Duodenal mucosa (tissue), 2 donors: ENCODE measurements around the gene NPHP1.
"Not testable (repeated sequence)": the region's sequence is repeated elsewhere in the genome, so short reads cannot be mapped to it uniquely, and the experiment has no call there.

Source experiments
- H3K27ac ChIP-seq: one replicate; pipeline ENCODE4 v1.7.0; 2013; ENCODE audit warnings: low read depth, low read length
- H3K27me3 ChIP-seq, 2 donors: one replicate each; pipeline ENCODE4 v1.7.0; 2013; ENCODE audit warnings: low read length in 2 of 2, control low read depth in 1 of 2; ENCODE audit not compliant: insufficient read depth in 2 of 2, control insufficient read depth in 1 of 2
- H3K36me3 ChIP-seq, 2 donors: one replicate each; pipeline ENCODE4 v1.7.0; 2013; ENCODE audit warnings: low read length in 2 of 2, control low read depth in 1 of 2; ENCODE audit not compliant: insufficient read depth in 2 of 2, control insufficient read depth in 1 of 2
- H3K4me1 ChIP-seq, 2 donors: one replicate each; pipeline ENCODE4 v1.7.0; 2013; ENCODE audit warnings: low read length in 2 of 2, control low read depth in 1 of 2; ENCODE audit not compliant: insufficient read depth in 2 of 2, control insufficient read depth in 1 of 2
- H3K4me3 ChIP-seq, 2 donors: one replicate each; pipeline ENCODE4 v1.7.0; 2013; ENCODE audit warnings: low read length in 2 of 2, low read depth in 1 of 2
- H3K9ac ChIP-seq, 2 donors: one replicate each; pipeline ENCODE4 v1.7.0; 2013; ENCODE audit warnings: low read length in 2 of 2, low read depth in 1 of 2
- H3K9me3 ChIP-seq, 2 donors: one replicate each; pipeline ENCODE4 v1.7.0; 2013; ENCODE audit warnings: low read length in 2 of 2, control low read depth in 1 of 2; ENCODE audit not compliant: control insufficient read depth in 1 of 2

The NPHP1 gene

GRCh38 chr2:110120171-110121051 lies 84.4 kb downstream of the NPHP1 start:
- Histone ChIP-seq H3K27ac (no peak overlapping the region), H3K4me3 (no peak overlapping the region), H3K36me3 (no peaks in the 10 kb centered on the region), H3K9ac (no peak overlapping the region), H3K9me3 (no peaks in the 10 kb centered on the region), H3K4me1 (peaks cover 24% of the 10 kb centered on the region in 2 donors), H3K27me3 (peaks cover 5 to 6% of the 10 kb centered on the region in 2 donors)

GRCh38 chr2:110116033-110116710 lies 88.6 kb downstream of the NPHP1 start:
- peaks cover 24% of the 10 kb centered on the region in 2 donors for H3K4me1 ChIP-seq
- H3K36me3 ChIP-seq, result no peaks in the 10 kb centered on the region
- peak overlapping the region; percentile 94 for H3K27ac ChIP-seq
- peaks cover 5 to 6% of the 10 kb centered on the region in 2 donors for H3K27me3 ChIP-seq
- H3K4me3 ChIP-seq, result peak overlapping the region; percentile 67 to 81
- peak overlapping the region; percentile 78 to 94 for H3K9ac ChIP-seq
- H3K9me3 ChIP-seq, result no peaks in the 10 kb centered on the region

DNA sequence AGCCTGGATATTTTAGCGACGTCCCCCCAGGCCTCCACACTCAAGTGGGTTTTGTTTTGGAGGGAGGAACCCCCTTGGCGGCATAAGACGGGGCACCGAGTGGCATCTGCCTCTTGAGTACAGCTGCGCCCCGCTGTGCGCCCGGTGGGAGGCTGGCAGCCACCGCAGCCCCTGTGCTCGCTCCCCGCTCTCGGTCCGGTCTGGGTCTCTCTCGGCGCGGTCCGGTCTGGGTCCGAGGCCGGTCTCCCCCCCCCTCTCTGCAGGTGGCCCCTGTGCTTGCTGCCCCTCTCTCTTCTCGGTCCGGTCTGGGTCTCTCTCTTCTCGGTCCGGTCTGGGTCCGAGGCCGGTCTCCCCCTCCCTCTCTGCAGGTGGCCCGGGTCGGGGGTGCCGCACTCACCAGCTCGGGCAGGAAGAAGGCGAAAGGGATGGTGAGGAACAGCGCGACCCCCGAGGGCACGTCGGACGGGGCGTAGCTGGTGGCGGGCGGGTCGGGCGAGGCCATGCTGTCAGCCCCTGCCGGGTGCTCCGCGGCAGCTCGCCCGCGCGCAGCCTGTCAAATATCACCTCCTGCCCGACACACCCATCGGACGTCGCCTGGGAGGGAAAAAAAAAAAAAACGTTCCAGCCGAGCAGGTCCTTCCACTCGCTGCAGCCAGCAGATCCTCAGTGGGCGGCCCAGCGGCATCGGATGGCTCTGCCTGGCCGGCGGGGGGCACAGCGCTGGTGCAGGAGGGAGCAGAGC lies 89.4 kb downstream of the NPHP1 start, which contains the start of gene MALL:
MALL (minus strand) TSS at position 532 of the 742 bp plus-strand sequence; CDS start at position 502, 30 bp downstream.
- Histone ChIP-seq H3K36me3 (no peaks in the 10 kb centered on the region), H3K9ac (peak within 1 kb of the TSS; percentile 78 to 94), H3K27ac (peak within 1 kb of the TSS; percentile 94), H3K4me3 (peak within 1 kb of the TSS; percentile 67 to 81), H3K9me3 (no peaks in the 10 kb centered on the region), H3K27me3 (peaks cover 5 to 6% of the 10 kb centered on the region in 2 donors), H3K4me1 (peaks cover 20 to 24% of the 10 kb centered on the region in 2 donors)

GRCh38 chr2:110114831-110115255 lies 90.0 kb downstream of the NPHP1 start:
- peak overlapping the region; percentile 67 to 81 for H3K4me3 ChIP-seq
- H3K27ac ChIP-seq, result peak overlapping the region; percentile 94
- H3K9me3 ChIP-seq, result no peaks in the 10 kb centered on the region
- peaks cover 5 to 6% of the 10 kb centered on the region in 2 donors for H3K27me3 ChIP-seq
- peaks cover 14 to 19% of the 10 kb centered on the region in 2 donors for H3K4me1 ChIP-seq
- H3K9ac ChIP-seq, result peak overlapping the region; percentile 78 to 94
- no peaks in the 10 kb centered on the region for H3K36me3 ChIP-seq

GRCh38 chr2:110113961-110114591 lies 90.7 kb downstream of the NPHP1 start:
- H3K4me3 ChIP-seq, result peak overlapping the region; percentile 67 to 81
- no peaks in the 10 kb centered on the region for H3K9me3 ChIP-seq
- H3K4me1 ChIP-seq, result peaks cover 12 to 14% of the 10 kb centered on the region in 2 donors
- H3K27me3 ChIP-seq, result peaks cover 5 to 6% of the 10 kb centered on the region in 2 donors
- H3K9ac ChIP-seq, result peak overlapping the region; percentile 78 to 94
- no peaks in the 10 kb centered on the region for H3K36me3 ChIP-seq
- peak overlapping the region; percentile 94 for H3K27ac ChIP-seq

DNA sequence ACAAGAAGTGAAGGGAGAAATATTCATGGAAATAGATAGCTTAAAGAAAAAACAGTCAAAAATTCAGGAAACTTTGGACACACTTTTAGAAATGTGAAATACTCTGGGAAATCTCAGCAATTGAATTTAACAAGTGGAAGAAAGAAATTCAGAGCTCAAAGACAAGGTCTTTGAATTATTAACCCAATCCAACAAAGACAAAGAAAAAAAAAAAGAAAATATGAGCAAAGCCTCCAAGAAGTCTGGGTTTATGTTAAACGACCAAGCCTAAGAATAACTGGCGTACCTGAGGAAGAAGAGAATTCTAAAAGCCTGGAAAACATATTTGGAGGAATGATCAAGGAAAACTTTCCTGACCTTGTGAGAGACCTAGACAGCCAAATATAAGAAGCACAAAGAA lies 96.5 kb downstream of the NPHP1 start:
- not testable (repeated sequence) for H3K9me3 ChIP-seq, H3K4me3 ChIP-seq, H3K36me3 ChIP-seq, H3K27me3 ChIP-seq
- Histone ChIP-seq H3K4me1 (peaks cover 32 to 33% of the 10 kb centered on the region in 2 donors), H3K27ac (peak overlapping the region; percentile 74), H3K9ac (peak overlapping the region in 1 of 2 donors; percentile 57)

DNA sequence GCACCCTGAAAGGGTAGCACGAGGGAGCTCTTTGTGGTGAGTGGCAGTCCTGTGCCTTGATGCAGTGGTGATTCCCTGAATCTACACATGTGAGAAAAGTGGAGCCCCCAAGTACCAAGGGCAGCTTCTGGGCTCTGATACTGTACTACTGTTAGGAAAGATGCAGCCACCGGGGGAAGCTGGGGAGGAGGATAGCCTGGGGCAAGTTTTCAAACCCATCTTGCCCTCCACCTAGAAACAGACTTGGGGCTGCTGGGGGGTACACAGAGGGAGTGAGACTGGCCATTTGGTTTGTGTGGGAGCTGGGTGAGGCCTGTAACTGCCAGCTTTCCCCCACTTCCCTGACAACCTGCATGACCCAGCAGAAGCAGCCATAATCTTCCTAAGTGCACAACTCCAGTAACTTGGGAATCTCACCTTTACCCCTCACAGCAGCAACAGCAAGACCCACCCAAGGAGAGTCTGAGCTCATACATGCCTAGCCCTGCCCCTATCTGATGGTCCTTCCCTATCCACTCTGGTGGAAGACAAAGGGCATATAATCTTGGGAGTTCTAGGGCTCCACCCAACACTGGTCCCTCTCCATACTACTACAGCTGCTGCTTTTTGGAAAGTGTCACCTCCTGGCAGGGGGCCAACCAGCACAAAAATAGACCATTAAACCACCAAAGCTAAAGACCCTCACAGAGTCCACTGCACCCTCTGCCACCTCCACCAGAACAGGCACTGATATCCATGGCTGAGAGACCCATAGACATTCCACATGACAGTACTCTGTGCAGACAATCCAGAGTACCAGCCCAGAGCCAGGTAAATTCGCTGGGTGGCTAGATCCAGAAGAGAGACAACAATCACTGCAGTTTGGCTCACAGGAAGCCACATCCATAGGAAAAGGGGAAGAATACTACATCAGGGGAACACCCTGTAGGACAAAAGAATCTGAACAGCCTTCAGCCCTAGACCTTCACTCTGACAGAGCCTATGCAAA lies 97.4 kb downstream of the NPHP1 start:
- H3K27me3 ChIP-seq, result no peaks in the 10 kb centered on the region
- H3K4me3 ChIP-seq, result peak overlapping the region; percentile 2 to 9
- H3K9me3 ChIP-seq, result no peaks in the 10 kb centered on the region
- H3K9ac ChIP-seq, result peak overlapping the region; percentile 57 to 66
- H3K4me1 ChIP-seq, result peaks cover 41 to 42% of the 10 kb centered on the region in 2 donors
- H3K27ac ChIP-seq, result peak overlapping the region; percentile 85
- peaks cover 0 to 9% of the 10 kb centered on the region in 2 donors for H3K36me3 ChIP-seq

GRCh38 chr2:110106642-110107041 lies 98.2 kb downstream of the NPHP1 start:
- H3K9me3 ChIP-seq, result no peaks in the 10 kb centered on the region
- H3K9ac ChIP-seq, result peak overlapping the region; percentile 30 to 66
- peak overlapping the region in 1 of 2 donors; percentile 2 for H3K4me3 ChIP-seq
- peaks cover 48 to 49% of the 10 kb centered on the region in 2 donors for H3K4me1 ChIP-seq
- no peaks in the 10 kb centered on the region for H3K27me3 ChIP-seq
- peaks cover 0 to 9% of the 10 kb centered on the region in 2 donors for H3K36me3 ChIP-seq
- H3K27ac ChIP-seq, result peak overlapping the region; percentile 85
